GM23338 (cell line): ENCODE results near the gene USP32. TPM values are rescaled to one million over a fixed set of nuclear protein-coding genes. Genes with fewer than 3 reads are reported as not detected.

Experiments used
- ATAC-seq: fragments of 200-7000 bp; cut with Tn5 transposase; 3 replicates; pipeline ENCODE4 v1.9.1; 2020
- DNase-seq: peaks from one replicate; pipeline ENCODE4 v3.0.0-alpha.2; 2015; ENCODE audit warnings: low spot score
- H2AFZ ChIP-seq: fragments of 200-600 bp; sonication (generic); 2 replicates; pipeline ENCODE4 v1.8.0; 2016; ENCODE audit warnings: antibody characterized with exemption, mild to moderate bottlenecking, moderate library complexity
- H3F3A ChIP-seq: fragments of 200-600 bp; sonication (generic); replicated peaks from 2 replicates; pipeline ENCODE4 v1.8.0; 2017; ENCODE audit warnings: antibody characterized with exemption, mixed run types, low read depth
- H3K27ac ChIP-seq: fragments of 200-600 bp; sonication (generic); 2 replicates; pipeline ENCODE4 v1.6.1; 2016; ENCODE audit warnings: low read depth
- H3K27me3 ChIP-seq: fragments of 200-600 bp; sonication (generic); 2 replicates; pipeline ENCODE4 v1.8.0; 2016; ENCODE audit warnings: mild to moderate bottlenecking, mixed run types, moderate library complexity; ENCODE audit not compliant: insufficient read depth
- H3K36me3 ChIP-seq: fragments of 200-600 bp; sonication (generic); 2 replicates; pipeline ENCODE4 v1.8.0; 2016; ENCODE audit warnings: mild to moderate bottlenecking; ENCODE audit not compliant: insufficient read depth
- H3K4me1 ChIP-seq: fragments of 200-600 bp; sonication (generic); 2 replicates; pipeline ENCODE4 v1.8.0; 2016; ENCODE audit warnings: mild to moderate bottlenecking, moderate library complexity; ENCODE audit not compliant: insufficient read depth
- H3K4me2 ChIP-seq: fragments of 200-600 bp; sonication (generic); 2 replicates; pipeline ENCODE4 v1.7.1; 2017; ENCODE audit warnings: mixed run types
- H3K4me3 ChIP-seq: fragments of 200-600 bp; sonication (generic); 2 replicates; pipeline ENCODE4 v1.6.1; 2016; ENCODE audit warnings: mixed run types
- H3K79me2 ChIP-seq: fragments of 200-600 bp; sonication (generic); replicated peaks from 2 replicates; pipeline ENCODE4 v1.8.0; 2017; ENCODE audit warnings: mild to moderate bottlenecking; ENCODE audit not compliant: insufficient read depth
- H3K9me2 ChIP-seq: fragments of 200-600 bp; sonication (generic); 2 replicates; pipeline ENCODE4 v1.8.0; 2017; ENCODE audit not compliant: insufficient read depth
- H4K20me1 ChIP-seq: fragments of 200-600 bp; sonication (generic); replicated peaks from 2 replicates; pipeline ENCODE4 v1.8.0; 2017; ENCODE audit warnings: mild to moderate bottlenecking; ENCODE audit not compliant: insufficient read depth
- H3K27ac Mint-ChIP-seq: 2 replicates; pipeline ENCODE4 v1.8.0; 2020; ENCODE audit warnings: inconsistent platforms, mild to moderate bottlenecking, moderate library complexity, mixed read lengths
- H3K27me3 Mint-ChIP-seq: 3 replicates; pipeline ENCODE4 v1.8.0; 2022; ENCODE audit warnings: low read depth, mild to moderate bottlenecking, moderate library complexity, mixed read lengths, inconsistent platforms; ENCODE audit not compliant: insufficient read depth, poor library complexity
- H3K36me3 Mint-ChIP-seq: 3 replicates; pipeline ENCODE4 v1.8.0; 2021; ENCODE audit warnings: low read depth, mild to moderate bottlenecking, inconsistent platforms, moderate library complexity, mixed read lengths
- H3K4me1 Mint-ChIP-seq: 3 replicates; pipeline ENCODE4 v1.8.0; 2020; ENCODE audit warnings: mild to moderate bottlenecking, inconsistent platforms, mixed read lengths
- H3K4me3 Mint-ChIP-seq: 3 replicates; pipeline ENCODE4 v1.8.0; 2021; ENCODE audit warnings: moderate library complexity, mild to moderate bottlenecking, inconsistent platforms, mixed read lengths
- H3K9me3 Mint-ChIP-seq: 3 replicates; pipeline ENCODE4 v1.8.0; 2020; ENCODE audit warnings: moderate library complexity, mild to moderate bottlenecking, inconsistent platforms, mixed read lengths
- CTCF ChIP-seq, 2 experiments: fragments of 200-600 bp in 1 of 2; sonication (generic) in 1 of 2; conservative IDR thresholded peaks; 2 replicates each; pipeline versions ENCODE4 v1.5.1 to v1.6.1; 2016 to 2017; ENCODE audit warnings: antibody characterized with exemption in 2 of 2, low read depth in 2 of 2, mild to moderate bottlenecking in 2 of 2, moderate library complexity in 1 of 2
- EZH2 ChIP-seq: fragments of 200-600 bp; sonication (generic); IDR thresholded peaks from one replicate; pipeline ENCODE4 v1.8.0; 2017; ENCODE audit warnings: antibody characterized with exemption, mild to moderate bottlenecking, low read depth; ENCODE audit not compliant: unreplicated experiment
- EZH2phosphoT487 ChIP-seq: fragments of 200-600 bp; sonication (generic); IDR thresholded peaks from one replicate; pipeline ENCODE4 v1.8.1; 2018; ENCODE audit warnings: antibody characterized with exemption; ENCODE audit not compliant: unreplicated experiment
- JUNB ChIP-seq: IDR thresholded peaks from one replicate; pipeline ENCODE4 v1.6.1; 2016; ENCODE audit warnings: antibody characterized with exemption; ENCODE audit not compliant: unreplicated experiment
- NANOG ChIP-seq: IDR thresholded peaks from 2 replicates; pipeline ENCODE4 v1.6.1; 2016; ENCODE audit warnings: antibody characterized with exemption, borderline replicate concordance
- POLR2AphosphoS5 ChIP-seq: IDR thresholded peaks from 2 replicates; pipeline ENCODE4 v1.6.1; 2016; ENCODE audit warnings: antibody characterized with exemption, low read depth
- STAT1 ChIP-seq: IDR thresholded peaks from one replicate; pipeline ENCODE4 v1.6.1; 2016; ENCODE audit warnings: antibody characterized with exemption; ENCODE audit not compliant: unreplicated experiment
- ZNF114 ChIP-seq: fragments of 250-450 bp; sonication (Bioruptor Pico); IDR thresholded peaks from 2 replicates; pipeline ENCODE4 v1.5.0; 2020; ENCODE audit warnings: mild to moderate bottlenecking, moderate library complexity
- ZNF331 ChIP-seq: fragments of 250-450 bp; sonication (Bioruptor Pico); IDR thresholded peaks from 2 replicates; pipeline ENCODE4 v1.5.0; 2020; ENCODE audit warnings: low read depth, mild to moderate bottlenecking, moderate library complexity
- polyA plus RNA-seq: library from polyadenylated mRNA; unstranded; fragments of >200 nt; fragmentation: Nextera tagmentation; extraction: Ambion mirVana; gene quantifications from 2 replicates; pipeline ENCODE4 v1.2.1, GENCODE V29; 2016
- total RNA-seq: library from RNA; depleted of rRNA; stranded (reverse); fragments of >200 nt; shearing (Covaris generic); gene quantifications from 2 replicates; pipeline ENCODE4 v1.2.3, GENCODE V29; 2014
- TF ChIP-seq, protein P1 (sequence below): IDR thresholded peaks from 2 replicates; pipeline ENCODE4 v1.6.1; 2016; ENCODE audit warnings: antibody characterized with exemption
- TF ChIP-seq, protein P2 (sequence below): IDR thresholded peaks from one replicate; pipeline ENCODE4 v1.6.1; 2018; ENCODE audit warnings: antibody characterized with exemption; ENCODE audit not compliant: unreplicated experiment

The USP32 gene
- total and polyA plus RNA-seq, 2 experiments from 2014 or later, result 43.6 to 129 TPM

DNA sequence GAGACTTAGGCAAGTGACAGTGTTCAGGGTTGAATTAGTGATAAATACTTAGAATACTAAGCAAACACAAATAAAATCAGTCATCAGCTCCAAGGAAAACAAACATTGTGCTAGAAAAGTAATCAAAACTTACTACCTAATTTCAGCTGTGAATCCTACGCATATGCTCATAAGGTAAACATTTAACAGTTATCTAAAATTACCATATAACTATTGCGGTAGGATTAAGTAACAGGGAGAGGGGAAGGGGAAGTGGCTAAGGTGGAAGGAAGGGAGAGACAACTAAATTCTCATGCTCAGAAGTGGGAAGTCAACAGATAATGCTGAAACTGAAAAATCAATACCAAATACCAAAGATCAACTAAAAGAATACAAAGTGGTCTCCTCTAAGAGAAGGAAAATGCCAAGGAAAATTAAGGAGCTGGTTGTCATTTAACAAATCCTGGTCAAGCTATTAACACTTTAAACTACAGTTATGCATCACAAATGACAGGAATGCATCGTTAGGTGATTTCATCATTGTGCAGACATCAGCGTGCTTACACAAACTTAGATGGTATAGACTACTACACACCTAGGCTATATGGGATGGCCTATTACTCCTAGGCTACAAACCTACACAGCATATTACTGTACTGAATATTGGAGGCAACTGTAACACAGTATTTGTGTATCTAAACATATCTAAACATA lies 20.0 kb downstream of the USP32 start:
- Histone ChIP-seq H3K27me3 (no peaks in the 10 kb centered on the region), H4K20me1 (peaks cover 43% of the 10 kb centered on the region), H3K4me3 (no peak overlapping the region), H3F3A (no peaks in the 10 kb centered on the region), H3K4me2 (peak overlapping the region; percentile 53), H3K9me2 (no peaks in the 10 kb centered on the region), H3K36me3 (no peaks in the 10 kb centered on the region), H3K79me2 (peaks cover 97% of the 10 kb centered on the region), H3K27ac (peak overlapping the region; percentile 89), H3K4me1 (peaks cover 36% of the 10 kb centered on the region), H2AFZ (no peak overlapping the region)
- Mint-ChIP-seq H3K9me3 (no peaks in the 10 kb centered on the region), H3K27me3 (no peaks in the 10 kb centered on the region), H3K36me3 (peaks cover 3% of the 10 kb centered on the region; the same call in 2 of the 3 replicates), H3K4me3 (no peak overlapping the region), H3K27ac (peak overlapping the region; percentile 5; the same call in 1 of the 2 replicates), H3K4me1 (peaks cover 23% of the 10 kb centered on the region)
- TF ChIP-seq ZNF114 (CRISPR knock-in tag), result no peak
- no peak for TF ChIP-seq NANOG
- TF ChIP-seq POLR2AphosphoS5, result no peak
- TF ChIP-seq EZH2phosphoT487, result no peak
- no peak for TF ChIP-seq EZH2
- no peak for DNase-seq
- ATAC-seq, result no peak; the same call in 2 of the 3 replicates

DNA sequence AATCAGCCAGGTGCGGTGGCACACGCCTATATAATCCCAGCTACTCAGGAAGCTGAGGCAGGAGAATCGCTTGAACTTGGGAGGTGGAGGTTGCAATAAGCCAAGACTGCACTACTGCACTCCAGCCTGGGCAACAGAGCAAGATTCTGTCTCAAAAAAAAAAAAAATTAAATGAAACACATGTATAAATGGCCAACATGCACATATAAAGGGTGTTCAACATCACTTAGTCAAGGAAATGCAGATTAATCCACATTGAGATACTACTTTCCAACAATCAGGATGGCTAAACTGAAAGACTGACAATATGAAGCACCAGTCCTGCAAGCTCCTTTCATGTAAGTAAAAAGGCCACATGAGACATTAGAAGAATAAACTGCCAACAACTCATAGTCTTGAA lies 20.5 kb downstream of the USP32 start:
- no peak for TF ChIP-seq ZNF114 (CRISPR knock-in tag)
- no peak for TF ChIP-seq STAT1
- TF ChIP-seq, protein P1, sequence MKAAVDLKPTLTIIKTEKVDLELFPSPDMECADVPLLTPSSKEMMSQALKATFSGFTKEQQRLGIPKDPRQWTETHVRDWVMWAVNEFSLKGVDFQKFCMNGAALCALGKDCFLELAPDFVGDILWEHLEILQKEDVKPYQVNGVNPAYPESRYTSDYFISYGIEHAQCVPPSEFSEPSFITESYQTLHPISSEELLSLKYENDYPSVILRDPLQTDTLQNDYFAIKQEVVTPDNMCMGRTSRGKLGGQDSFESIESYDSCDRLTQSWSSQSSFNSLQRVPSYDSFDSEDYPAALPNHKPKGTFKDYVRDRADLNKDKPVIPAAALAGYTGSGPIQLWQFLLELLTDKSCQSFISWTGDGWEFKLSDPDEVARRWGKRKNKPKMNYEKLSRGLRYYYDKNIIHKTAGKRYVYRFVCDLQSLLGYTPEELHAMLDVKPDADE, result no peak
- TF ChIP-seq JUNB, result no peak
- no peak for TF ChIP-seq POLR2AphosphoS5
- no peak for TF ChIP-seq EZH2phosphoT487
- DNase-seq (no peak), ATAC-seq (no peak)
- Mint-ChIP-seq H3K9me3 (no peaks in the 10 kb centered on the region), H3K36me3 (no peaks in the 10 kb centered on the region; the same call in 2 of the 3 replicates), H3K4me1 (peaks cover 23% of the 10 kb centered on the region), H3K27me3 (no peaks in the 10 kb centered on the region), H3K27ac (no peak overlapping the region), H3K4me3 (no peak overlapping the region)
- no peak overlapping the region for H3K4me3 ChIP-seq
- peaks cover 40% of the 10 kb centered on the region for H4K20me1 ChIP-seq
- H3K27ac ChIP-seq, result 0 out of 2 replicates have a peak overlapping the region, but pooled peaks have one; percentile 24
- no peak overlapping the region for H2AFZ ChIP-seq
- H3K36me3 ChIP-seq, result no peaks in the 10 kb centered on the region
- no peaks in the 10 kb centered on the region for H3K27me3 ChIP-seq
- peaks cover 36% of the 10 kb centered on the region for H3K4me1 ChIP-seq
- H3K79me2 ChIP-seq, result peaks cover 97% of the 10 kb centered on the region
- H3K4me2 ChIP-seq, result peak overlapping the region; percentile 53
- no peaks in the 10 kb centered on the region for H3F3A ChIP-seq
- no peaks in the 10 kb centered on the region for H3K9me2 ChIP-seq

DNA sequence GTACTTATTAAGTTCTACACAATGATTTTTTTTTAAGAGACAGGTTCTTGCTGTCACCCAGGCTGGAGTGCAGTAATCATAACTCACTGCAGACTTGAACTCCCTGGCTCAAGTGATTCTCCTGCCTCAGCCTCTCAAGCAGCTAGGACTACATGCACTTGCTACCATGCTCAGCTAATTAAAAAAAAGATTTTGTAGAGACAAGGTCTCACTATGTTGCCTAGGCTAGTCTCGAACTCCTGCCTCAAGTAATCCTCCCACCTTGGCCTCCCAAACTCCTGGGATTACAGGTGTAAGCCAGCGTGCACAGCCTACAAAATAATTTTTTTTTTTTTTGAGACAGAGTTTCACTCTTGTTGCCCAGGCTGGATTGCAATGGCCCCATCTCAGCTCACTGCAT lies 22.2 kb downstream of the USP32 start:
- H3K27ac Mint-ChIP-seq, result no peak overlapping the region
- Histone ChIP-seq H3F3A (no peaks in the 10 kb centered on the region), H3K4me2 (no peak overlapping the region), H3K36me3 (no peaks in the 10 kb centered on the region), H3K4me3 (no peak overlapping the region), H3K27me3 (no peaks in the 10 kb centered on the region), H3K79me2 (peaks cover 100% of the 10 kb centered on the region), H3K9me2 (no peaks in the 10 kb centered on the region), H2AFZ (no peak overlapping the region), H3K4me1 (peaks cover 36% of the 10 kb centered on the region), H3K27ac (peak overlapping the region; percentile 4; the same call in 1 of the 2 replicates), H4K20me1 (peaks cover 42% of the 10 kb centered on the region)
- ATAC-seq (no peak), DNase-seq (no peak)
- no peaks in the 10 kb centered on the region for H3K9me3 Mint-ChIP-seq
- H3K36me3 Mint-ChIP-seq, result no peaks in the 10 kb centered on the region; the same call in 2 of the 3 replicates
- no peaks in the 10 kb centered on the region for H3K27me3 Mint-ChIP-seq
- peaks cover 23% of the 10 kb centered on the region for H3K4me1 Mint-ChIP-seq
- H3K4me3 Mint-ChIP-seq, result no peak overlapping the region
- no peak for TF ChIP-seq ZNF114 (CRISPR knock-in tag)
- TF ChIP-seq, protein P1, result no peak
- TF ChIP-seq CTCF (conservative IDR thresholded peaks at IDR 0.05; ENCODE audit: low read depth in 2 of 2), result no peak
- TF ChIP-seq ZNF331, result no peak
- TF ChIP-seq NANOG, result no peak
- no peak for TF ChIP-seq JUNB
- TF ChIP-seq, protein P2, sequence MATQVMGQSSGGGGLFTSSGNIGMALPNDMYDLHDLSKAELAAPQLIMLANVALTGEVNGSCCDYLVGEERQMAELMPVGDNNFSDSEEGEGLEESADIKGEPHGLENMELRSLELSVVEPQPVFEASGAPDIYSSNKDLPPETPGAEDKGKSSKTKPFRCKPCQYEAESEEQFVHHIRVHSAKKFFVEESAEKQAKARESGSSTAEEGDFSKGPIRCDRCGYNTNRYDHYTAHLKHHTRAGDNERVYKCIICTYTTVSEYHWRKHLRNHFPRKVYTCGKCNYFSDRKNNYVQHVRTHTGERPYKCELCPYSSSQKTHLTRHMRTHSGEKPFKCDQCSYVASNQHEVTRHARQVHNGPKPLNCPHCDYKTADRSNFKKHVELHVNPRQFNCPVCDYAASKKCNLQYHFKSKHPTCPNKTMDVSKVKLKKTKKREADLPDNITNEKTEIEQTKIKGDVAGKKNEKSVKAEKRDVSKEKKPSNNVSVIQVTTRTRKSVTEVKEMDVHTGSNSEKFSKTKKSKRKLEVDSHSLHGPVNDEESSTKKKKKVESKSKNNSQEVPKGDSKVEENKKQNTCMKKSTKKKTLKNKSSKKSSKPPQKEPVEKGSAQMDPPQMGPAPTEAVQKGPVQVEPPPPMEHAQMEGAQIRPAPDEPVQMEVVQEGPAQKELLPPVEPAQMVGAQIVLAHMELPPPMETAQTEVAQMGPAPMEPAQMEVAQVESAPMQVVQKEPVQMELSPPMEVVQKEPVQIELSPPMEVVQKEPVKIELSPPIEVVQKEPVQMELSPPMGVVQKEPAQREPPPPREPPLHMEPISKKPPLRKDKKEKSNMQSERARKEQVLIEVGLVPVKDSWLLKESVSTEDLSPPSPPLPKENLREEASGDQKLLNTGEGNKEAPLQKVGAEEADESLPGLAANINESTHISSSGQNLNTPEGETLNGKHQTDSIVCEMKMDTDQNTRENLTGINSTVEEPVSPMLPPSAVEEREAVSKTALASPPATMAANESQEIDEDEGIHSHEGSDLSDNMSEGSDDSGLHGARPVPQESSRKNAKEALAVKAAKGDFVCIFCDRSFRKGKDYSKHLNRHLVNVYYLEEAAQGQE, result no peak
